ENCODE results near the gene SH3PXD2A. TPM values are rescaled to one million over a fixed set of nuclear protein-coding genes. Genes with fewer than 3 reads are reported as not detected.
A peak's percentile ranks its signal among the peaks of the same experiment; 100 is the strongest.

SH3PXD2A gene
- polyA plus RNA-seq, 4 donors = 2.2 to 28.3 (median 8.7) TPM

- Histone ChIP-seq H3K27ac (ENCODE audit: low read depth in 1 of 3, low read length in 2 of 3) (peak overlapping the region in 2 of 3 donors; percentile 3 to 68), H3K9me3 (ENCODE audit: control insufficient read depth in 2 of 2, insufficient read depth in 1 of 2, low read depth in 1 of 2, low read length in 1 of 2) (no peaks in the 10 kb centered on the region), H3K36me3 (ENCODE audit: control insufficient read depth in 3 of 3, insufficient read depth in 2 of 3, low read depth in 1 of 3, low read length in 3 of 3) (peaks cover 0 to 13% (median 0%) of the 10 kb centered on the region in 3 donors), H3K27me3 (ENCODE audit: control insufficient read depth in 3 of 3, insufficient read depth in 3 of 3, low read length in 3 of 3) (no peaks in the 10 kb centered on the region), H3K4me3 (ENCODE audit: low read depth in 1 of 3, low read length in 3 of 3) (no peak overlapping the region), H3K4me1 (ENCODE audit: control insufficient read depth in 3 of 3, insufficient read depth in 2 of 3, low read depth in 1 of 3, low read length in 2 of 3) (peaks cover 2 to 81% (median 22%) of the 10 kb centered on the region in 3 donors)
- FAIRE-seq = no peak
- 15 to 55% (median 25%) methylated on average over 1 of the region's 1 CpG for WGBS, 3 donors
- no peak for DNase-seq
Observed at GRCh38 chr10:103836273-103836672, 19.1 kb downstream of the SH3PXD2A start.

GRCh38 chr10:103835096-103836050, 20.0 kb downstream of the SH3PXD2A start:
- Histone ChIP-seq H3K27me3 (ENCODE audit: control insufficient read depth in 3 of 3, insufficient read depth in 3 of 3, low read length in 3 of 3) (no peaks in the 10 kb centered on the region), H3K9me3 (ENCODE audit: control insufficient read depth in 2 of 2, insufficient read depth in 1 of 2, low read depth in 1 of 2, low read length in 1 of 2) (no peaks in the 10 kb centered on the region), H3K4me3 (ENCODE audit: low read depth in 1 of 3, low read length in 3 of 3) (no peak overlapping the region), H3K36me3 (ENCODE audit: control insufficient read depth in 3 of 3, insufficient read depth in 2 of 3, low read depth in 1 of 3, low read length in 3 of 3) (peaks cover 0 to 10% (median 0%) of the 10 kb centered on the region in 3 donors), H3K27ac (ENCODE audit: low read depth in 1 of 3, low read length in 2 of 3) (peak overlapping the region in 2 of 3 donors; percentile 32 to 68), H3K4me1 (ENCODE audit: control insufficient read depth in 3 of 3, insufficient read depth in 2 of 3, low read depth in 1 of 3, low read length in 2 of 3) (peaks cover 2 to 72% (median 22%) of the 10 kb centered on the region in 3 donors)
- FAIRE-seq (no peak), DNase-seq (peak in 1 of 2 donors; percentile 62)
- 51 to 61% (median 56%) methylated on average over 20 of the region's 20 CpGs for WGBS, 3 donors

GRCh38 chr10:103834436-103835095, 20.8 kb downstream of the SH3PXD2A start:
- FAIRE-seq (no peak), DNase-seq (no peak)
- WGBS, 3 donors = 29 to 50% (median 34%) methylated on average over 5 of the region's 5 CpGs
- Histone ChIP-seq H3K27me3 (ENCODE audit: control insufficient read depth in 3 of 3, insufficient read depth in 3 of 3, low read length in 3 of 3) (no peaks in the 10 kb centered on the region), H3K4me3 (ENCODE audit: low read depth in 1 of 3, low read length in 3 of 3) (no peak overlapping the region), H3K9me3 (ENCODE audit: control insufficient read depth in 2 of 2, insufficient read depth in 1 of 2, low read depth in 1 of 2, low read length in 1 of 2) (no peaks in the 10 kb centered on the region), H3K4me1 (ENCODE audit: control insufficient read depth in 3 of 3, insufficient read depth in 2 of 3, low read depth in 1 of 3, low read length in 2 of 3) (peaks cover 2 to 64% (median 22%) of the 10 kb centered on the region in 3 donors), H3K27ac (ENCODE audit: low read depth in 1 of 3, low read length in 2 of 3) (peak overlapping the region in 2 of 3 donors; percentile 32 to 68), H3K36me3 (ENCODE audit: control insufficient read depth in 3 of 3, insufficient read depth in 2 of 3, low read depth in 1 of 3, low read length in 3 of 3) (peaks cover 0 to 5% (median 0%) of the 10 kb centered on the region in 3 donors)

DNA sequence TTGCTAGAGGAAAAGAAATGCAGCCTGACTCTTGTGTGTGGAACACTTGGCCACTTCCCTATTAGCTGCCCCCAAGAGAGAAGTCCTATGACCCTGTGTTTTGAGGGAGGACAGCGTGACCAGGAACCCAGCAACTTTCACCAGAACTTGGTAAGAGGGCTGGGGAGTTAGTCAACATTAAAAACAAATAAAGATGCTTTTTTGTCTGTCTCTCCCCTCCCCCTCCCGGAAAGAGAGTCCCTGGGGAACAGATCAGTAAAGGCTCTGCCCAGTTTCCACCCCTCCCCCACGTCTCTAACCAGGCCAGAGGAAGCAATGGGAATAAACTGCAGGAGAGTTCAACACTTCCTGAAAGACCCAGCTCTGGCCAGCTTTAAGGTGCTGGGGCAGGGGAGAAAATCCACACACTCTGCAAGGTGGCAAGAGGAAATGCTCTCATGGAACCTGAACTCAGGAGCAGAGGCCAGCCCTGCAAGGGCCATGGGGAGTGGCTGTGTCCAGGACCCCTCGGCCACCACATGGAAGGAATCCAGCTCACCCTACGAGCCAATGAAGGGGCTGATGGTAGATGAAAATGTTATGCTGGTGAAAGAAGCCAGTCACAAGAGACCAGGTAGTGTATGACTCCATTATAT, 21.5 kb downstream of the SH3PXD2A start:
- Histone ChIP-seq H3K36me3 (ENCODE audit: control insufficient read depth in 3 of 3, insufficient read depth in 2 of 3, low read depth in 1 of 3, low read length in 3 of 3) (peaks cover 0 to 4% (median 0%) of the 10 kb centered on the region in 3 donors), H3K27me3 (ENCODE audit: control insufficient read depth in 3 of 3, insufficient read depth in 3 of 3, low read length in 3 of 3) (no peaks in the 10 kb centered on the region), H3K27ac (ENCODE audit: low read depth in 1 of 3, low read length in 2 of 3) (peak overlapping the region in 2 of 3 donors; percentile 32 to 68), H3K4me3 (ENCODE audit: low read depth in 1 of 3, low read length in 3 of 3) (no peak overlapping the region), H3K4me1 (ENCODE audit: control insufficient read depth in 3 of 3, insufficient read depth in 2 of 3, low read depth in 1 of 3, low read length in 2 of 3) (peaks cover 2 to 60% (median 22%) of the 10 kb centered on the region in 3 donors), H3K9me3 (ENCODE audit: control insufficient read depth in 2 of 2, insufficient read depth in 1 of 2, low read depth in 1 of 2, low read length in 1 of 2) (no peaks in the 10 kb centered on the region)
- FAIRE-seq = no peak
- 45 to 55% (median 49%) methylated on average over 5 of the region's 5 CpGs for WGBS, 3 donors
- DNase-seq = peak; percentile 49 to 76

GRCh38 chr10:103832806-103833205, 22.6 kb downstream of the SH3PXD2A start:
- Histone ChIP-seq H3K9me3 (ENCODE audit: control insufficient read depth in 2 of 2, insufficient read depth in 1 of 2, low read depth in 1 of 2, low read length in 1 of 2) (no peaks in the 10 kb centered on the region), H3K27ac (ENCODE audit: low read depth in 1 of 3, low read length in 2 of 3) (no peak overlapping the region), H3K27me3 (ENCODE audit: control insufficient read depth in 3 of 3, insufficient read depth in 3 of 3, low read length in 3 of 3) (no peaks in the 10 kb centered on the region), H3K4me3 (ENCODE audit: low read depth in 1 of 3, low read length in 3 of 3) (no peak overlapping the region), H3K36me3 (ENCODE audit: control insufficient read depth in 3 of 3, insufficient read depth in 2 of 3, low read depth in 1 of 3, low read length in 3 of 3) (peaks cover 0 to 2% (median 0%) of the 10 kb centered on the region in 3 donors), H3K4me1 (ENCODE audit: control insufficient read depth in 3 of 3, insufficient read depth in 2 of 3, low read depth in 1 of 3, low read length in 2 of 3) (peaks cover 2 to 59% (median 19%) of the 10 kb centered on the region in 3 donors)
- DNase-seq = no peak
- WGBS, 3 donors = 93 to 96% (median 95%) methylated on average over 2 of the region's 2 CpGs
- FAIRE-seq = no peak

- H3K27ac ChIP-seq (ENCODE audit: low read depth in 1 of 3, low read length in 2 of 3) = no peak overlapping the region
- peaks cover 0 to 11% (median 0%) of the 10 kb centered on the region in 3 donors for H3K36me3 ChIP-seq (ENCODE audit: control insufficient read depth in 3 of 3, insufficient read depth in 2 of 3, low read depth in 1 of 3, low read length in 3 of 3)
- DNase-seq = no peak
- H3K4me1 ChIP-seq (ENCODE audit: control insufficient read depth in 3 of 3, insufficient read depth in 2 of 3, low read depth in 1 of 3, low read length in 2 of 3) = peaks cover 0 to 31% (median 12%) of the 10 kb centered on the region in 3 donors
- no peaks in the 10 kb centered on the region for H3K9me3 ChIP-seq (ENCODE audit: control insufficient read depth in 2 of 2, insufficient read depth in 1 of 2, low read depth in 1 of 2, low read length in 1 of 2)
- no peaks in the 10 kb centered on the region for H3K27me3 ChIP-seq (ENCODE audit: control insufficient read depth in 3 of 3, insufficient read depth in 3 of 3, low read length in 3 of 3)
- FAIRE-seq = no peak
- WGBS, 3 donors = 72 to 87% (median 84%) methylated on average over 5 of the region's 5 CpGs
- no peak overlapping the region for H3K4me3 ChIP-seq (ENCODE audit: low read depth in 1 of 3, low read length in 3 of 3)
Observed at GRCh38 chr10:103829838-103830465, 25.4 kb downstream of the SH3PXD2A start.

GRCh38 chr10:103829278-103829677, 26.1 kb downstream of the SH3PXD2A start:
- Histone ChIP-seq H3K36me3 (ENCODE audit: control insufficient read depth in 3 of 3, insufficient read depth in 2 of 3, low read depth in 1 of 3, low read length in 3 of 3) (peaks cover 0 to 11% (median 0%) of the 10 kb centered on the region in 3 donors), H3K4me3 (ENCODE audit: low read depth in 1 of 3, low read length in 3 of 3) (no peak overlapping the region), H3K4me1 (ENCODE audit: control insufficient read depth in 3 of 3, insufficient read depth in 2 of 3, low read depth in 1 of 3, low read length in 2 of 3) (peaks cover 0 to 24% (median 8%) of the 10 kb centered on the region in 3 donors), H3K9me3 (ENCODE audit: control insufficient read depth in 2 of 2, insufficient read depth in 1 of 2, low read depth in 1 of 2, low read length in 1 of 2) (no peaks in the 10 kb centered on the region), H3K27me3 (ENCODE audit: control insufficient read depth in 3 of 3, insufficient read depth in 3 of 3, low read length in 3 of 3) (no peaks in the 10 kb centered on the region), H3K27ac (ENCODE audit: low read depth in 1 of 3, low read length in 2 of 3) (no peak overlapping the region)
- 82 to 87% (median 83%) methylated on average over 6 of the region's 6 CpGs for WGBS, 3 donors
- DNase-seq (no peak), FAIRE-seq (no peak)
